GM18499 (cell line): ENCODE measurements around the gene LTB.
"Not testable (repeated sequence)": the region's sequence is repeated elsewhere in the genome, so short reads cannot be mapped to it uniquely, and the experiment has no call there.

Experiments
- ATAC-seq: cut with Tn5 transposase; IDR thresholded peaks from one replicate; pipeline ENCODE4 v1.9.1; 2021; ENCODE audit warnings: moderate number of reproducible peaks; ENCODE audit not compliant: insufficient read depth, unreplicated experiment

LTB gene

DNA sequence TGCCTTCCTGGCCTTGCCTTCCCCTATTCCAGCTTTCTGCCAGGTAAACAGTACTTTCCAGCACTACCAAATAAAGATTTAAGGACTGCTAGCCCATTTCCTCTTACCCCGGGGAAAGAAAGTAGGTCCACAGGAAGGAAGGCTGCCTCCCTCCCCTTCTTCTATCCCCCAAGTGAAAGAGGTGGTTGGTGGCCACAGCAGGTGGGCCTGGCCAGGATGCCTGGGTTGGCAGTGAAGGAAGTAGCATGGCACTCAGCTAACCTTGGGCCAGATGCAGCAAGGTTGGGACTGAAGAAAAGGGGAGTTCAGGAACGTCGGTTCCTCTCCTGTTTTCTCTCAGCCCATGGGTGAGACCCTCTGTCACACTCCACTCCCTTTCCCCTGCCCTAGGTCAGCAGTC is 25.9 kb downstream of the LTB start:
- no peak for ATAC-seq

DNA sequence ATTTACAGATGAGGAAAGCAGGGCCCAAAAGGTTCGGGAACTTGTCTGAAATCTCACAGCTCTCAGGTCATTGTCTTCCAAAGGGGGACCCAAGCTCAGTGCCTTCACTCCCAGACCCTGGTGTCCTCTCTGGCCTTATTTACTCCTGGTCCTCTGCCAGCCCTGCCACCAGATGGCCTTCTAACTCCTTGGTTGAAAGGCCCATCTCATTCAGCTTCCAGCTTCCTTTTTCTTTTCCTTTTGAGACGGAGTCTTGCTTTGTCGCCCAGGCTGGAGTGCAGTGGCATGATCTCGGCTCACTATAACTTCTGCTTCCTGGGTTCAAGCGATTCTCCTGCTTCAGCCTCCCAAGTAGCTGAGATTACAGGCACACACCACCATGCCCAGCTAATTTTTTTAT is 30.9 kb downstream of the LTB start:
- ATAC-seq: not testable (repeated sequence)

- ATAC-seq: no peak
Observed at GRCh38 chr6:31548544-31548873, 33.7 kb downstream of the LTB start.

- no peak for ATAC-seq
Observed at GRCh38 chr6:31547727-31548543, 34.3 kb downstream of the LTB start.

DNA sequence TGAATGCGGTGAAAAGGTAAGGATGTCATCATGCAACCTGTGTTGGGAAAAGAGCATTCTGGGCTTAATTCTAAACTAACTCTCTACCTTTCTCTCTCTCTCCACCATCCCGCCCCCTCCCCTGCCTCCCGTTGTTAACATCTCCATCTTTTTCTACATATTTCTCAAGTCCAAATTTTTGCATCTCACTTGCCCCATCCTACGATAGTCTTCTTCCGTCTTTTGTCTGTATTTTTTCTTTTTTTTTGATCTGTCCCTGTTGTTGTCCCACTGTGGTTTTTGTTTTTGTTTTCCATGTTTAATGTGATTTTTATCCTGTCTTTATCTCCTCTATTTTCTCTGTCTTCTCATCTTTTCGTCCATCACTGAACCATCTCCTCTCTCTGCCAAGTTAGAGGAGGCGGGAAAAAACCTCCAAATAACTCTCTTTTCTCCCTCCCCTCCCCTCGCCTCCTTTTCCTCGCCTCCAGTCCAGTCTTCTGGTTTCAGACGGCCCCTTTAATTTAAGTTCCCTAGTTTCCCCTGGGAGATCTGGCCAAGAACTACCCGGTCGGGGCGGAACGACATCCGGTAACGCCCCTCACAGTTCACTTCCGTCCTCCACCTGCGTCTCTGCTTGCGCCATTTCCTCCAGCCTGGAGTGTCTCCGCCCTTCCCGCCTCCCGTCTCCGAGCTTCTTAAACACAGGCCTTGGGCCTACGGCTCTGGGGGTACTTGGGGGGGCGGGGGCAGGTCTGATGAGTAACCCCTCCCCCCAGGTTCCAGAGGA is 35.1 kb downstream of the LTB start, which contains the start of gene NFKBIL1:
TSS of gene NFKBIL1 (plus strand) at position 651 of the 769 bp plus-strand sequence. CDS start at position 738, 87 bp downstream.
- no peak for ATAC-seq

- ATAC-seq: no peak
Observed at GRCh38 chr6:31546339-31546957, 35.8 kb downstream of the LTB start, which contains the start of gene ATP6V1G2. Gene ATP6V1G2 (minus strand): TSS chr6:31546608. CDS start chr6:31546559, 49 bp downstream.

GRCh38 chr6:31545291-31545690 is 36.9 kb downstream of the LTB start:
- ATAC-seq: no peak

GRCh38 chr6:31544676-31545075 is 37.5 kb downstream of the LTB start:
- no peak for ATAC-seq

DNA sequence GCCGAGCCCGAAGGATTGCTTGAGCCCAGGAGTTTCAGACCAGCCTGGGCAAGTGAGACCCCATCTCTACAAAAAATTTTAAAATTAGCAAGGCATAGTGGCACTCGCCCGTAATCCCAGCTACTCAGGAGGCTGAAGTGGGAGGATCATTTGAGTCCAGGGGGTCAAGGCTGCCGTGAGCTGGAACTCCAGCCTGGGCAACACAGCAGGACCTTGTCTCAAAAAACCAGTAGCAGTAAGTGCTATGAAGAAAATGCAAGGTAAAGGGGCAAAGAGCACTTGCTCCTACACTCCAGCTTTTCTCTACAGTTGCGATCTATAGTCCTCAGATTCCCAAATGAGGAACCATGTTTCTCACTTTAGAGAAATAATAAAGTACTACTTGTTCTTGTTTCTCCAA is 38.6 kb downstream of the LTB start:
- no peak for ATAC-seq

DNA sequence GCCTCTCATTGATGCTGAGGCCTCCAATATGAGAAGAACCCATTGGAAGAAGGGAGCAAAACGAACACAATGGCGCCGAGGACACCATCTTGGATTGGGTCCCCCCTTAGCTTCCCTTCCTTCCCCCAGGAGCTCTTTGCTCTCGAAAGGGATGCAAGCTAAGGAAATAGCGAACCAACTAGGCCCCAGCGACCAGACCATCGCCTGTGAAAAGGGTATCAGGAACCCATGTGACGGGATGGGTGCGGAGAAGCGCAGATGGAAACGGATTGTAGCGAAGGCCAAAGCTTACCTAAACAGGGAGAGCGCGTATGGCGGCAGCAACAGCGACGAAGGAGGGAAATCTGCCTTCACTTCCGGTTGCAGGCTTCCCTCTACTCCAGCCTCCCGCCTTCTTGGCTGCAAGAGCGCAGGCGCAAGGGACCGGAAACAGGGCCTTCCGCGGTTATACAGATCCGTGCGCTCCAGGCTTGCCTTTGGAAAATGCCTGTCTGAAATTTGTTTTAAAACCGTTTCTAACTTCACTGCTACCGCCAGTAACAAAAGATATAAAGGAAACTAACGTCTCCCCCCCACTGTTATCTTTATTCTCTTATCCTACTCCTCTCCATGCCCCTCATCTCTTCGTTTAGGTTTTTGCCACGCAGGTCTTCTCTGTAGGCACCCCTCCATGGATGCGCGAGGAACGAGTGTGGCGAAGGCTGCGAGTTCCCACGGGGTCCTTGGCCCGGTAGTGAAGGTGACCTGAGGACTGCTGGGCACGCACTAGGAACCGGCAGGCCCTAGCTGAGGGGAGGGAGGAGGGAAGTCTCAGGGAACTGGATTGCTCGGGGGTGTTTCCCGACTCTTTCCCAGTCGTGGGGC is 40.3 kb downstream of the LTB start, which contains the start of gene DDX39B:
TSS of gene DDX39B (minus strand) at position 346 of the 864 bp plus-strand sequence. CDS start 1,471 bp downstream, outside the sequence.
- no peak for ATAC-seq

DNA sequence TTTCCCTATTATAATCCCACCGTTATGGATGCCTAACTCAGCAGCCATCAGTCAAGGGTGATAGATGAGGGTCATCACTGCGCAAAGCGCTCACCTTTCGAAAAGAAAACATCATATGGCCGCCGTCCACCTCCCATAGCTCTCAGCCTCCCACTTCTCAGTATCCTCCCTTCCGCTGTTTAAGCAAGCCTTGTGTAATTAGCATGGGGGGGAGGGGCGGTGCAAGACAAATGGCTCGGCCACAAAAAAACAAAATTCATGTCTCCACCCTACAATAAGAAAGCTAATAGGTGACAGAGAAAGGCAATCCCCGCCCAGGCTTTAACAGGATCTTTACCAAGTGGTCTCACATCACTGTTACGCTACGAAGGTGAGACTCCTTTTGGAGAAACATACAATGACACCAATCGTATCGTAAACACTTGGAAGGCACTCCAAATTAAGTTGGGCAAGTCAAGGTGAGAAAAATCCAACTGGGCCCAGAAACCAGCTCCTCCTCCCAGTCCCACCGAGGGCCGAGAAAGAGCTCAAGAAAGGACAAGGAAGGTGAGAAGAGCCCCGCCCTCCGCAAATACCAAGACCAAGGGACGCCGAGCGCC is 41.1 kb downstream of the LTB start:
- ATAC-seq: no peak

DNA sequence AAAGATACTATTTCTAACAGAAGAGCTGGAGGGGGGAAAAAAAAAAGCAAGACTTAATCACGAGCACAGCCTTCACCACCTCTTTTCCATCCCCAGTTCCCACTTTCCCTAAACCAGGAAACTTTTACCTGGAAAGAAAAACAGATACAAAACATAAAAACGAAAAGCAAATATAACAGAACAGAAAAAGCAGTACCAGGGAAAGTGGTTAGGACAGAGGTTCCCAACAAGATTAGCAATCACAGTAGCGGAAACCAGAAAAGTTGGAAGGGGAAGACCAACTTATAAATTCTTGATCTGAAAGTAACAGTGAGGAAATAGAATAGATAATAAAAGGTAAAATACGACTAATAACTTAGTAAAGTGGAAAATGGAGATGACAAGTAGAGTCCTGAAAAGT is 41.6 kb downstream of the LTB start:
- no peak for ATAC-seq

DNA sequence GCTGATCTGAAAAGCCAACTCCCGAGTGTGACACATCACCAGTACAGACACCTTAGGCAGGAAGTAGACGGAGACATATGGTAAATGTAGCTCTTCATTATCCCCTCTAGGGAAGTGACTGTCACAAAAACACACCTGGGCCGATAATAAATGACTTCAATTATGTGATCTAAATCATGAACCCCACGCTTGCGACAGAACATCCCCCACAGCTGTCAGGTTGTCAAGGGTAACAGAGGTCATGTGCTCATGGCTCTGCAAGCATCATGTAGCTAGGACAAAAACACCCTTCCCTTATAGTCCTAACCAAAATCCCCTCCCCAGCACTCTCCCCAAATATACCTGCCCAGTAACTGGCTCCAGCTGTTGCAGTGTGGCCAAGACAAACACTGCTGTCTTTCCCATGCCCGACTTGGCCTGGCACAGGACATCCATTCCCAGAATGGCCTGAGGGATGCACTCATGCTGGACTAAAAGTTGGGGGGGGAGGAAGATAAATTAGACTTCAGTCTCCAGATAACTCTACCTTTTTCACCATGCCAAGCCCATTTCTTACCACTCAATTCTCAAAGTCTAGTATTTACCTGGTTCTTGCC is 43.3 kb downstream of the LTB start:
- ATAC-seq: no peak

DNA sequence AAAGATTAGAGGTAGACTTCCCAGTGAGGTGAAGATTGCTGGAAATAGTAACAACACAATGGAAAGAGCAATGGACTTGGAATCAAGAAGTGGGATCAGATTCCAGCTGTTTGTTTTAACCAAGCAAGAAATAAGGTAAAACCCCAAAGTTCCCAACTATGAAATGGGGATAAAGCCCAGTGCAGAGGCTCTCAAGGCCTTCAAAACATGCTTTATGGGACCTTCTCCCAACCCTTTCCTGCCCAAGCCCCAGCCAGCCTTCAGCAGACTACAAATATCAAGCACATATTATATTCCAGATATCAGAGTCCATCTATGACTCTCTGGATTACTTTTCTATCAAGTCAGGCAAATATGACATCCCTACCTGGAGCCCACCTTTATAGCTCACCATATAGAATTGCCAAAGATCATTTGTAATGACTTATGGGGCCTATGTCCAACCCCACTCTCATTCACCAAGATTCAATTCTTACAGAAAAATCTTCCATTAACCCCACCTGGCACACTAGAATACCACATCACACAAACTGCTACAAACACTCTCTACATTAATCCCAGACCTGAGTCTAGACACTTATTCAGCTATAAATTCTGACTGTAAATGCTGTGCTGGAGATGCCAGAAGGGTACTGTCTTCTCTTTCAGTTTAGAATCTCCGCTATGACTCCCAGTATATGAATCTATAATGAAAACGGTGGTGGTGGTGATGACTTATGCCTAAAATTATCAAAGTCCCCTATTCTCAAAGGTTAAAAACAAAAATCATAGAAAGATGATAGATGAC is 46.5 kb downstream of the LTB start:
- no peak for ATAC-seq

DNA sequence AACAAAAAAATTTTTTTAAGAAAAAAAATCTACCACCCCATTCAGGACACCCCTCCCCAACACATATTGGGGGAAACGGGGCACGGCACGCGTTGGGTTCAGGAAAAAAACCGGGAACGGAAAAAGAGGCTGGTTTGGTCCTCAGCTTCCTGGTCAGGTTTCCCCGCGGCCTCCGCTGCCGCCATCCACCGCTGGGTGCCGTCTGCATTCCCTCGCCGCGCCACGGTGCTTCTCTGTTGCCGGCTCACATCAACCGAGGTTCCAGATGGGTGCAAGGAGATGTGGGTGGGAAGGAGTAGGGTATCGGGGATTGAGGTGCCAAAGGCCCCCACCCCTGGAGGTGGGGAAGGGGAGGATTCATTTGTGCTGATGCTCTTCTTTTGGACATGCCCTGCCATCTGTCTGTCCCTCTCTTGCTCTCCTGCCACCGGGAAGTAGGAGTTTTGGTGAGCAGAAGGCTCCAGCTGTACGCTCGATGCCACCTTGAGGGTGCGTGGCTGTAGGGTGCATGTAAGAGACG is 47.6 kb downstream of the LTB start:
- no peak for ATAC-seq

DNA sequence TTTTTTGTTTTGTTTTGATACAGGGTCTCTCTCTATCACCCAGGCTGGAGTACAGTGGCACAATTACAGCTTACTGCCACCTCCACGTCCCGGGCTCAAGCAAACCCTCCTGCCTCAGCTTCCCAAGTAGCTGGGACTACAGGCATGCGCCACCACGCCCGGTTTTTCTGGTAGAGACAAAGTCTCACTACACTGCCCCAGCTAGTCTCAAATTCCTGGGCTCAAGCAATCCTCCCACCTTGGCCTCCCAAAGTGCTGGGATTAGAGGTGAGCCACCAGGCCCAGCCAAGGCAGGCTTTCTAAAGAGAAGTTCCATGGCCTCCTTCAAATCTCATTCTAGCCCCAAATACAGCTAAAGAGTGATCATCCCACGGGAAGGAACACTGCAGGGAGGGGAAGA is 48.2 kb downstream of the LTB start:
- ATAC-seq: no peak

GRCh38 chr6:31533455-31533841 is 48.8 kb downstream of the LTB start:
- ATAC-seq: no peak
